Activated naive CD8-positive, alpha-beta T cell treated with anti-CD3 and anti-CD28 coated beads, Interleukin-2, amount 50 U/mL, for 16 hours (primary cell): ENCODE results near the gene TATDN3.
"Not testable (repeated sequence)": the region's sequence is repeated elsewhere in the genome, so short reads cannot be mapped to it uniquely, and the experiment has no call there.

Experiments used
- DNase-seq: peaks from one replicate; pipeline ENCODE4 v3.0.0-alpha.2; 2020; ENCODE audit warnings: low read depth, low spot score

Gene TATDN3, protein sequence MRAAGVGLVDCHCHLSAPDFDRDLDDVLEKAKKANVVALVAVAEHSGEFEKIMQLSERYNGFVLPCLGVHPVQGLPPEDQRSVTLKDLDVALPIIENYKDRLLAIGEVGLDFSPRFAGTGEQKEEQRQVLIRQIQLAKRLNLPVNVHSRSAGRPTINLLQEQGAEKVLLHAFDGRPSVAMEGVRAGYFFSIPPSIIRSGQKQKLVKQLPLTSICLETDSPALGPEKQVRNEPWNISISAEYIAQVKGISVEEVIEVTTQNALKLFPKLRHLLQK

DNA sequence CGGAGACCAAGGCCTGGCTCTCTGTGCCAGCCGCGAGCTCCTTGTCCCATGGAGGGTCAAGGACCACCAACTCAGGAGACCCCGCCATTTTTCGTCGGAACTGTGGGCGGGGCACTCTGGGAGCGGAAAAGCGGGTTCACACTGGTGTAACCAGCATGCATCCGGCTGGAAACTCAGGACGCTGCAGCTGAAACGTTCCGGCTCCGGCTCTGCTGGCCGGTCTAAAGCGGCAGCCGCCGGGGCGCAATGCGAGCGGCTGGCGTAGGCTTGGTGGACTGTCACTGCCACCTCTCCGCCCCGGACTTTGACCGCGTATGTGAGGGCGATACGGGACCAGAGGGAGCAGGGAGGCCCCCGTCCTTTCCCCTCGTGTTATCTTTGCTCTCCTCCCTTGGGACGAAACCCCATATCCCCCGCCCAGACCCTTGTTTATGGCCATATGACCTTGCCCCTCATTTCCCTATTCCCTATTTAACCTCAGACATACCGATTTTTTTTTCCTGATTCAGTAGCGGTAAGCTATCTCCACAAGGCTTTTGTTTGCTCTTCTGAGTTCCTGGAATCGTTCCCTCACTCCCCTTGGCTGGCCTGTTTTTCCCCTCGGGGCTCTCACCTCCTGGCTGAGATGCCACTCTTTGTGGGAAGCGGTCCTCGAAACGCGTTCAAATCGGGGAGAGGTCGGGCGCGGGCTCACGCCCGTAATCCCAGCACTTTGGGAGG lies at the start of gene TATDN3, which contains the start of gene NSL1:
Gene TATDN3 (plus strand): TSS at position 219 of the 720 bp plus-strand sequence. CDS start 28 bp downstream, at position 247.
Gene NSL1 (minus strand): TSS at position 102 of the 720 bp plus-strand sequence. CDS start 14 bp downstream, at position 88.
- DNase-seq: peak; percentile 90

DNA sequence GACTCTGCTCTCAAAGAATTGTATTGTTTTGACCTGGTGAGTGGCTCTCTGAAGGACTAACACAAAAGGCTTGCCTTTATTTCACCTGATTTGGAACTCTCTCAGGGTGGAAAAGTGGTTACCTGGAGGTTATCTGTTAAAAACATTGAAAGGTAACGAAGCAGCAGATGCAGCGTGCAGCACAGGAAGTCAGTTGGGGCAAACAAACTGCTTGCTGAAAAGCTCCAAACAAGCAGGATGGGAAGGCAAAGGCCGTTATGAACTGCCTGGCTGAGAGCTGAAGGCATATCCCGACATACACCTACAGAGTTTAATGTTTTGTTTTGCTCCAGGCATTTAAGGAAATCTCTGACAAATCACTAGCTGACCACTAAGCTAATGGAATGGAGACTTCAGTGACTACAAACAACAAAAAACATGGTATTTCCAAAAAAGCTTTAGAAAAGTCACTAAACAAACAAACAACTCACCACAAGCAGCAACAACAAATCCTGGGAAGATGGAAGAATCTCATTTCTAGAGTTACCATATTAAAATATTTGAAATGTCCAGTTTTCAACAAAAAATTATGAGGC lies 47.7 kb upstream of the TATDN3 start:
- DNase-seq: no peak

DNA sequence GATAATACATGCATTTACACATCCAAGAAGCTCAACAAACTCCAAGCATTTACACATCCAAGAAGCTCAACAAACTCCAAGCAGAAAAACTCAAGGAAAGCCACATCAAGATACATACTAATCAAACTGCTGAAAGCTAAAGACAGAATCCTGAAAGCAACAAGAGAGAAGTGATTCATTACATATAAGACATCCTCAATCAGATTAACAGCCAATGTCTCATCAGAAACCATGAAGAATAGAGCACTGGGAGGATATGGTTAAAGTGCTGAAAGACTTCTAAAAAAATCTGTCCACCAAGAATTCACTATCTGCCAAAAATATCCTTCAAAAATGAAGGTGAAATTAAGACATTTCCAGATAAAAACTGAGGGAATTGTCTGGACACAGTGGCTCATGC lies 46.4 kb upstream of the TATDN3 start:
- DNase-seq: no peak

DNA sequence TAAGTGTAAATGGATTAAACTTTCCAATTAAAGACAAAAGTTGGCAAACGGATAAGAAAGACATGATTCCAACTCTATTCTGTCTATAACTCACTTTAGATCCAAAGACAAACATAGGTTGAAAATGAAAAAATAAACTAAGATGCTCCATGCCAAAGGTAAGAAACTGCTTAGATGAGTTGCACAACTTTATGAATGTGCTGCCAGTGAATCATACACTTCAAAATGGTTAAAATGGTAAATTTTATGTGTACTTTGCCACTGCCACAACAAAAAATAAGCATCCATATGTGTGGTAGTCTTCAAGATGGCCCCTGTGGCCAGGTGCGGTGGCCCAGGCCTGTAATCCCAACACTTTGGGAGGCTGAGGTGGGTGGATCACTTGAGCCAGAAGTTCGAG lies 45.1 kb upstream of the TATDN3 start:
- DNase-seq: no peak

DNA sequence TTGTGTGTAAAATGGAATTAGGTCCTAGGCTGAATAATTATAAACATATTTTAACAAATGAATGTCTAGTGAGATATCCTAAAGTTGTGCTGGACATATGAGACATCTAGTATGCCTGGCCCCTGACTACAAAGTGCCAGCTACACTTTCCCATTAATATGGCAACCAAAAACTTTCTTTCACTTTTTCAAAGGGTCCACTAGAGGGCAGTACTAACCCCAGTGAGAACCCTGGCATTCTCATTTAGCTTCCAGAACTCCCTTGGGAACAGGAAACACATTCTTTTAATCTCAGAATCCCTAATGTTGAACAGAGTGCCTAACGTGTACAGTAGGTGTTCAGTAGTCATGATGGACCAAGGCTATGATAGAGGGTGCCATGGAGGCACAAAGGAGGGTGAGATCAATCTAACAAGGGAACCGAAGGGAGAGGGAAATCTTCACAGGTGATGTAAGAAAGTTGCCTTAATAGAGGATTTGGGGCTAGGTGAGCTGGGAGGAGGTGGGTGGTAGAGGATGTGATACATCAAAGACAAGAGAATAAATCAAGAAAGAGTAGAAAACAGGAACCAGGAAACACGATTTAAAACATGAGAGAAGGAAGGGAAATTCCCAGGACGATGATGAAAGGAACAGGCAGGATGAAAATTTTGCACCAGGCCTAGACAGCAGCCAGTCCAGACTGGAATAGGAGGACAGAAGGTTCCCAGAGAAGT lies 41.7 kb upstream of the TATDN3 start:
- DNase-seq: no peak

DNA sequence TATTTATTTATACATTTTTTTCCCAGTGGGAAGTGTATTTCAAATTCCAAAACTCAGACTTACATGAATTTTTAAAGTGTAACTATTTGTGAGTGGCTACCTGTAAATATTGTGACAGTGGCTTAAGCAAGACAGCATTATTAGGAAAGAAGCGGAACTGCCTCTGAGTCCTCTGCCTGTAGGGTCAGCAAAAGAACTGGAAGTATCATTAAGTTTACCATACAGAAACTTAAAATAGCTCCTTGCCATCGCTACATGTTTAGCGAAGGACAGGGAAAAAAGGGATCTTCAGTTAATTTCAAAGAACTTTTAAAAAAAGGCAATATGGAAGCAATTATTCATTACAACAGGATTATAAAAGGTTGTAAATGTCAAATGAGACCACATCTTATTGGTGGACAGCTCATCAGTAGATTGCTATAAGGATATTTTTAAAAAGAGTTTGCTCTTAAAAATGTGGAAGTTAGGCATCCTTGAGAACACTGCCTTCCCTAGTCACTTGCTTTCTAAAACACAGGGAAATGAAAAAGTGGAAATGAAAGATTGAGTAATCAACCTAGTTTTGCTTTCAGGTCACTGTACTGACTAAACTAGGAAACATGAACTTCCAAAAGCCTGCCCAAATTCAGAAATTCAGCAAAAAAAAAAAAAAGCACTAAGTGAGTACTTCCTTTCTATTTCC lies 39.3 kb upstream of the TATDN3 start:
- no peak for DNase-seq

DNA sequence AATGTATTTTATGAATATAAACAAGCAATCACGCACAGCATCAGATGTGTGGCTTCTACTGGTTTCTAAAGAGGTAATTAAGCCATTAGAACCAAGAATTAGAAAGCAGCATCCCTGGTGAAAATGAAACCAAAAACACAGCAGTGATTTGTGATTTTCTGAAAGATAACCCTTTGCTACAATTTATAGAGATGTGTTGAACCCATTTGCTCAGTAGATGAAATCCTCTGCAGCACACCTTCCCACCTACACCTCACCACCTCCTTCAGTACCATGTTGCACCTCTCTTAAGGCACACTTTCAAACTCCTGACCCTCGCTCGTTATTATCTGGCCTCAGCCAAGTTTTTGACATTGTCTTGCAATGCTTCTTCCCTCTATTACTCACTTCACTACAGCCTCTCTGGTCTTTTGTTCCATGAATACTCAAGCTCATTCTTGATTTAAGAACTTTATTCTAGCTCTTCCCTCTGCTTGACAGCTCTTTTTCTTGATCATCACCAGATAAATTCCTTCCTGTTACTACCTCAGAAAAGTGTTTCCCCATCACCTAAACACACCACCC lies 38.7 kb upstream of the TATDN3 start:
- DNase-seq: no peak

DNA sequence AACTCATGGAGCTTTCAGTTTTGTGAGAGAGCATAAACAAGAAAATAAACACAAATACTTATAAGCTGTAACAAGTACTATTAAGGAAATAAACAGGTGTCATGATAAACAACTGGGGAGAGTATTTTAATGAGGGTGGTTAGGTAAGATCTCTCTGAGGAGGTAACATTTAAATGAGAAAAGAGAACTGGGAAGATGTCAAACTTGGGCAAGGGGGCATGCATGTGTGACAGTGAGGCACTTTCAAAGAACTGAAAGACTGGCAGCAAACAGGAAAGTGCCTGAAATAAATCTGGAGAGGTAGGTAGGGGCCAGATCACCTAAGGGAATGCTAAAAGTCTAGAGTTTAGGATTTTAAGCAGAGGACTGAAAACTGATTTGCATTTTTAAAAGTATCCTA lies 37.9 kb upstream of the TATDN3 start:
- no peak for DNase-seq

DNA sequence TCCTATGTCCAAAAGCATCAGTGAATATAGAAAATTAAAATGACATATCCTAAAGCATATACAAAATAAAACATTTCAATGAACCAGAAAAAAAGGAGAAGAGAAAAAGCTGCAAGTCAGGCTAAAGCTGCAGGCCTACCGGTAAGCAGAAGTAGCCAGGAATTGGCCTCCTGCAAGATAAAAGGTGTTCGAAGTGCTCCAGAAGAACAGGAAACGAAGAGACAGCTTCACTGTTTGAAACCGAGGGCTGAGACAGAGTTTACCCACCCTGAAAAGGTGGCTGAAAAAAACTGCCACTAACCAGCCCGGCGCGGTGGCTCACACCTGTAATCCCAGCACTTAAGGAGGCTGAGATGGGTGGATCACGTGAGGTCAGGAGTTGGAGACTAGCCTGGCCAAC lies 37.5 kb upstream of the TATDN3 start:
- no peak for DNase-seq

DNA sequence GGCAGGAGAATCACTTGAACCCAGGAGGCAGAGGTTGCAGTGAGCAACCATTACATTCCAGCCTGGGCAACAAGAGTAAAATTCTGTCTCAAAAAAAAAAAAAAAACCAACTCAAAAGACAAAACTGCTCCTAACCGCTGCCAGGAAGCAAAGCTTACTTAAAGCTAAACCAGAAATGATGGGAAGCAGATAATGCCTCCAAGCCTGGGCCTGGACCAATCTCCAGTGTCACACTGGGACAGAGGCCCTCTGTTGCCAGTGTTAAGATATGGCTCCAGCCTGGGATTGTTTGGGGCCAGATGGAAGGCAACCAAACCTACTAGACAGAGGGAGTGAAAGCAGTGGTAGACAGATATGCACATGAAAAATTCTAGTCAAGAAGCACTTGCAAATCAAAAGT lies 37.0 kb upstream of the TATDN3 start:
- no peak for DNase-seq

DNA sequence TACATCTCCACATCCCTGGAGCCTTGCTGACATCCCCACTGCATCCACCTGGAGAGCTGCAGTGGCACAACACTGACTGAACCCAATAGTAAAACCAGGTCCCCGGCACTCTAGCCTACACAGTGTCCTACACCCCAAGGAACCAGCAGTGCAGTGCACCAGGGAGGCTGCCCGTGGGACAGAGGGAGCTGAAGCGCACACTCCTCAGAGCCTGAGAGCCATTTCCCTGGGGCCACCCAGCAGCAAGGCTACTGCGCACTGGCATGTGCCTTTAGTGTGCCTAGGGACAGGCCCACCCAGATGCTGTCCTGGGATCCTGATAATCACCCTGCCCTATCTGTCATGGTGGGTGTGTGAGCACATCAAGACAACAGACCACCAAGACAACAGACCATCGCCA lies 32.0 kb upstream of the TATDN3 start:
- DNase-seq: no peak

DNA sequence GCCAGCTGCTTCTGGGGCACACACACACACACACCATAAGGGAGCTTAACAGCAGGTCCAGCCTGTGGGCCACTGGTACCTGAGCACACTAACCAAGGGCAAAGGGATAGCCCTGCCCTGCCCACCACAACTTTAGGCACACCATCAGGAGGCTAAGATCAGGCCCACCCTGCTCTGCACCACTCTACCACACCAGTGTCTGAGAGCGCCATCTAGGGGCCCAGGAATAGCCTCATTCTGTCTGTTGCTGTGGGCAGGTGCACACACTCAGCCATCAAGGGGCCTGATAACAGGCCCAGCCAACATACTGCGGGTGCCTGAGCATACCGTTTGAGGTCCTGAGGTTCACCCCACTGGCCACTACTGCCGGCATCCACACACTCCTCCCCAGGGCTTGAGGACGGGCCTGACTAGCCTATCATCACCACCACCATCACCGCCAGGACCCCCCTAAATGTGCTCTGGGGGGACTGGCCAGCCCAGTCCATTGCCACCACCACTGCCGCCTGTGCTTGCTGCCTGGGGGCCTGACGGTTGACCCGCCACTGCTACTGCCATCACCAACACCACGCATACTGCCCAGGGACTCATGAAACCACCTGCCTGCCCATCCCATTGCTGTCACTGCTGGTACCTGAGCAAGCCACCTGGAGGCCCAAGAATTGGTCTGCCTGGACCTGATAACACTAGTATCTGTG lies 31.4 kb upstream of the TATDN3 start:
- peak; percentile 41 for DNase-seq

DNA sequence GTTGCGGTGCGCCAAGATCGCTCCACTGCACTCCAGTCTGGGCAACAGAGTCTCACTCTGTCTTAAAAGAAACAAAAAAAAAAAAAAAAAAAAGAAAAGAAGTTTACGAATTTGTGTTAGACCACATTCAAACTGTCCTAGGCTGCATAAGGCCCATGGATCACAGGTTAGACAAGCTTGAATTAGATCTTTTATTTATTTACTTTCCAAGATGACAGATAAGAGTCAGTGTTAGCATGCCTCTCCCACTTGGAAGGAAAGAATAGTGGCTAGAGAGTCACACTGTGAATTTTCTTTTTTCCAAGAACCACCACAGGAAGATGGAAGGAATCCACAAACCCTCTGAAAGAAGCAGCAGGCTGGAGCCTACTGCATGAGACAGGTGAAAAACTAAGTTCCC lies 29.5 kb upstream of the TATDN3 start:
- DNase-seq: no peak

DNA sequence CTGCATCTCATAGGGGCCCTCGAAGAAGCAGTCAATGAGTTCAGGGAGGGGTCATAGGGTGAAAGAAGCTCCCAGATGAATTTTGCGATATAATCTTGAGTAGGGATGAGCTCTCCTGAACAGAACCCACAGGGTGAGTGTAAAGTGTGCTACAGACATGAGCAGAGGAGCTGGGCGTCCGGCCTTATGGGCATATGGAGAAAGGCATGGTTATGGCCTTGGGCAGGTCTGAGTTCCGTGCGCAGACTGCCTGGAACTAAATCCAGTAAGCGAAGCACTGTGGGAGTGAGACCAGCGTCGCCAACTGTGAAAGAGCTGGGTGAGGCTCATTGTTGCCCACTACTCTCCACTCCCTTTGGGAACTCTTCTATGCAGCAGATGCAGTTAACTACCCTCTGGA lies 28.9 kb upstream of the TATDN3 start:
- no peak for DNase-seq

DNA sequence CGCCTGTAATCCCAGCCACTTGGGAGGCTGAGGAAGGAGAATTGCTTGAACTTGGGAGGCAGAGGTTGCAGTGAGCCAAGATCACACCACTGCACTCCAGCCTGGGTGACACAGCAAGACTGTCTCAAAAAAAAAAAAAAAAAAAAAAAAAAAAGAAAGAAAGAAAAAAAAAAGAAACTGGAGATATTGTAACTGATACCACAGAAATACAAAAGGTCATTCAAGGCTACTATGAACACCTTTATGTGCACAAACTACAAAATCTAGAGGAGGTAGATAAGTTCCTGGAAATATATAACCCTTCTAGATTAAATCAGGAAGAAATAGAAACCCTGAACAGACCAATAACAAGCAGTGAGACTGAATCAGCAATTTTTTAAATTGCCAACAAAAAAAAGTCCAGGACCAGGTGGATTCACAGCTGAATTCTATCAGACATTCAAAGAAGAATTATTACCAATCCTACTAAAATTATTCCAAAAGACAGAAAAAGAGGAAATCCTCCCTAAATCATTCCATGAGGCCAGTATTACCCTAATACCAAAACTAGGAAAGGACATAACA lies 26.9 kb upstream of the TATDN3 start:
- DNase-seq: not testable (repeated sequence)

DNA sequence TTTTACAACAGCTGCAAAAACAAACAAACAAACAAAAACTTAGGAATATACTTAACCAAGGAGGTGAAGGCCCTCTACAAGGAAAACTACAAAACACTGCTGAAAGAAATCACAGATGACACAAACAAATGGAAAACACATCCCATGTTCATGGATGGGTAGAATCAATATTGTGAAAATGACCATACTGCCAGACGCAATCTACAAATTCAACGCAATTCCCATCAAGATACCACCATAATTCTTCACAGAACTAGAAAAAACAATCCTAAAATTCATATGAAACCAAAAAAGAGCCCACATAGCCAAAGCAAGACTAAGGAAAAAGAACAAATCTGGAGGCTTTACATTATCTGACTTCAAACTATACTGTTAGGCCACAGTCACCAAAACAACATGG lies 24.9 kb upstream of the TATDN3 start:
- DNase-seq: not testable (repeated sequence)

DNA sequence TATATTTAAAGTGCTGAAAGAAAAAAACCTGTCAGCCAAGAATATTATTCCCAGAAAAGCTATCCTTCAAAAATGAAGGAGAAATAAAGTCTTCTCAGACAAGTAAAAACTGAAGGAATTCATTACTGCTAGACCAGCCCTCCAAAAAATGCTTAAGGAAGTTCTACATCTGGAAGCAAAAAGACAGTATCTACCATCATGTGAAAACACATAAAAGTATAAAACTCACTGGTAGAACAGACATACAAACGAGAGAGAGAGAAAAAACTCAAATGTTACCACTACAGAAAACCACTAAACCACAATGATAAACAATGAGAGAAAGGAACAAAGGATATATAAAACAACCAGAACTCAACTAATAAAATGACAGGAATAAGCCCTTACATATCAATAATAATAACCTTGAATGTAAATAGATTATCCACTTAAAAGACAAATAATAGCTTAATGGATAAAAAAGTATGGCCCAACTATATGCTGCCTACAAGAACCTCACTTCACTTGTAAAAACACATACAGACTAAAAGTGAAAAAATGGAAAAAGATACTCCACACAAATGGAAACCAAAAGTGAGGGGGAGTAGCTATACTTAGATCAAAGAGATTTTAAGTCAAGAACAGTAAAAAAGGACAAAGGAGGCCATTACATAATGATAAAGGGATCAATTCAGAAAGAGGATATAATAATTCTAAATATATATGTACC lies 22.1 kb upstream of the TATDN3 start:
- no peak for DNase-seq

DNA sequence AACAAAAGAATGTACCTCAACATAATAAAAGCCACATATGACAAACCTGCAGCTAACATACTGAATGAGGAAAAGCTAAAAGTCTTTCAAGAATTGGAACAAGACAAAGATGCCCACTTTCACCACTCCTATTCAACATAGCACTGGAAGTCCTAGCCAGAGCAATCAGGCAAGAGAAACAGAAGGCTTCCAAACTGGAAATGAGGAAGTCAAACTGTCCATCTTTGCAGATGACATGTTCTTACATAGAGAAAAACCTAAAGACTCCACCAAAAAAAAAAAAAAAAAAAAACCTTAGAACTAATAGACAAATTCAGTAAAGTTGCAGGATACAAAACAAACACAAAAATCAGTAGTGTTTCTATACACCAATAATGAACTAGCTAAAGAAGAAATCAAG lies 20.4 kb upstream of the TATDN3 start:
- DNase-seq: no peak

DNA sequence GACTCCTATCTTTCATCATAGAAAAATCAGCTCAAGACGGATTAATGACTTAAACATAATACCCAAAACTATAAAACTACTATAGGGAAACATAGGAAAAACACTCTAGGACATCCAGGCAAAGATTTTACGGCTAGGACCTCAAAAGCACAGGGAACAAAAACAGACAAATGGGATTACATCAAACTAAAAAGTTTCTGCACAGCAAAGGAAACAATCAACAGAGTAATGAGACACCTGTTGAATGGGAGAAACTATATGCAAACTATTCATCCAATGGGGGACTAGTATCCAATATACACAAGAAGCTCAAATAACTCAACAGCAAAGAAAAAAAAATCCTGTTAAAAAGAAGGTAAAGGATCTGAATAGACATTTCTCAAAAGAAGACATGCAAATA lies 18.7 kb upstream of the TATDN3 start:
- DNase-seq: no peak

DNA sequence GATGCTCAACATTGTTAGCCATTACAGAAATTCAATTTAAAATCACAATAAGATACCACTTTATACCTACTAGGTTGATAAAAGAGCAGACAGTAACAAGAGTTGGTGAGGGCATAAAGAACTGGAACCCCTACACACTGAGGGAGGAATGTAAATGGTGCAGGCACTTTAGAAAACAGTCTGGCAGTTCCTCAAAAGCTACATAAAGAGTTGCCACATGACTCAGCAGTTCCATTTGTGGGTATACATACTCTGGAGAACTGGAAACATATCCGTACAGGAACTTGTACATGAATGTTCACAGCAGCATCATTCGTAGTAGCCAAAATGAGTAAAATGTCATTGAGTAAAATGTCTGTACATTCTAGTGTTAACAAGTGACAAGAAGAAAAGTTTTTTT lies 17.1 kb upstream of the TATDN3 start:
- DNase-seq: no peak
